ENCODE measurements around the gene MAPK10.
"Not testable (repeated sequence)": the region's sequence is repeated elsewhere in the genome, so short reads cannot be mapped to it uniquely, and the experiment has no call there.

The MAPK10 gene

GRCh38 chr4:86338989-86339388 is 20.9 kb downstream of the MAPK10 start:
- no peak for DNase-seq (ENCODE audit: low spot score)

- no peak for DNase-seq (ENCODE audit: low spot score)
Measured at GRCh38 chr4:86338521-86338920, 21.3 kb downstream of the MAPK10 start.

GRCh38 chr4:86334020-86334750 is 25.7 kb downstream of the MAPK10 start:
- no peak for DNase-seq (ENCODE audit: low spot score)

- no peak for DNase-seq (ENCODE audit: low spot score)
Measured at GRCh38 chr4:86333236-86333635, 26.6 kb downstream of the MAPK10 start.

- DNase-seq (ENCODE audit: low spot score) = no peak
Measured at GRCh38 chr4:86330961-86331742, 28.7 kb downstream of the MAPK10 start.

- not testable (repeated sequence) for DNase-seq (ENCODE audit: low spot score)
Measured at GRCh38 chr4:86330411-86330810, 29.4 kb downstream of the MAPK10 start.

GRCh38 chr4:86329431-86329830 is 30.4 kb downstream of the MAPK10 start:
- no peak for DNase-seq (ENCODE audit: low spot score)

- DNase-seq (ENCODE audit: low spot score) = no peak
Measured at GRCh38 chr4:86326400-86326799, 33.5 kb downstream of the MAPK10 start.

GRCh38 chr4:86319390-86319789 is 40.5 kb downstream of the MAPK10 start:
- no peak for DNase-seq (ENCODE audit: low spot score)

GRCh38 chr4:86315579-86315978 is 44.3 kb downstream of the MAPK10 start:
- DNase-seq (ENCODE audit: low spot score) = no peak

GRCh38 chr4:86313656-86314055 is 46.2 kb downstream of the MAPK10 start:
- no peak for DNase-seq (ENCODE audit: low spot score)

- DNase-seq (ENCODE audit: low spot score) = no peak
Measured at GRCh38 chr4:86307432-86307831, 52.4 kb downstream of the MAPK10 start.

- DNase-seq (ENCODE audit: low spot score) = no peak
Measured at GRCh38 chr4:86306816-86307215, 53.0 kb downstream of the MAPK10 start.

GRCh38 chr4:86302830-86303229 is 57.0 kb downstream of the MAPK10 start:
- DNase-seq (ENCODE audit: low spot score) = no peak

- DNase-seq (ENCODE audit: low spot score) = no peak
Measured at GRCh38 chr4:86302251-86302650, 57.6 kb downstream of the MAPK10 start.

- no peak for DNase-seq (ENCODE audit: low spot score)
Measured at GRCh38 chr4:86300516-86300915, 59.3 kb downstream of the MAPK10 start.

GRCh38 chr4:86296865-86297264 is 63.0 kb downstream of the MAPK10 start:
- no peak for DNase-seq (ENCODE audit: low spot score)

- no peak for DNase-seq (ENCODE audit: low spot score)
Measured at GRCh38 chr4:86294883-86295282, 65.0 kb downstream of the MAPK10 start.

- no peak for DNase-seq (ENCODE audit: low spot score)
Measured at GRCh38 chr4:86291180-86291579, 68.7 kb downstream of the MAPK10 start.

GRCh38 chr4:86286726-86287125 is 73.1 kb downstream of the MAPK10 start:
- DNase-seq (ENCODE audit: low spot score) = no peak

- DNase-seq (ENCODE audit: low spot score) = no peak
Measured at GRCh38 chr4:86283371-86283770, 76.5 kb downstream of the MAPK10 start.

- no peak for DNase-seq (ENCODE audit: low spot score)
Measured at GRCh38 chr4:86280246-86280645, 79.6 kb downstream of the MAPK10 start.

- DNase-seq (ENCODE audit: low spot score) = no peak
Measured at GRCh38 chr4:86279293-86279960, 80.4 kb downstream of the MAPK10 start.
